Esophagus squamous epithelium (tissue), 5 donors: ENCODE results near the gene IP6K1. TPM values are rescaled to one million over a fixed set of nuclear protein-coding genes. Genes with fewer than 3 reads are reported as not detected.
A peak's percentile ranks its signal among the peaks of the same experiment; 100 is the strongest.

Experiments used
- DNase-seq: peaks from one replicate; lab custom pipeline; 2025; lab: John Stamatoyannopoulos, UW
- H3K27ac ChIP-seq, 4 donors: fragments of 200-600 bp; sonication (generic); one replicate each; pipeline ENCODE4 v1.5.1; 2016 to 2019; ENCODE audit warnings: mild to moderate bottlenecking in 1 of 4
- H3K27me3 ChIP-seq, 4 donors: fragments of 200-600 bp; sonication (generic); 1 replicate in 3 of 4; 2 replicates in 1 of 4; pipeline versions ENCODE4 v1.5.1 to v1.6.0; 2017 to 2021; ENCODE audit warnings: antibody characterized with exemption in 1 of 4
- H3K36me3 ChIP-seq, 3 donors: fragments of 200-600 bp; sonication (generic); one replicate each; pipeline ENCODE4 v1.5.1; 2016 to 2019
- H3K4me1 ChIP-seq, 3 donors: fragments of 200-600 bp; sonication (generic); one replicate each; pipeline ENCODE4 v1.5.1; 2017 to 2019
- H3K4me3 ChIP-seq, 4 donors: fragments of 200-600 bp; sonication (generic); 1 replicate in 3 of 4; 2 replicates in 1 of 4; pipeline ENCODE4 v1.5.1; 2016 to 2019; ENCODE audit warnings: mild to moderate bottlenecking in 2 of 4, moderate library complexity in 1 of 4
- H3K9me3 ChIP-seq, 3 donors: fragments of 200-600 bp; sonication (generic); one replicate each; pipeline ENCODE4 v1.5.1; 2016 to 2019
- CTCF ChIP-seq, 6 experiments: fragments of 450-650 bp in 4 of 6; fragments of 200-600 bp in 2 of 6; sonication (generic) in 2 of 6; IDR thresholded peaks; one replicate each; pipeline ENCODE4 v1.5.1; 2016 to 2019; ENCODE audit warnings: antibody characterized with exemption in 6 of 6, mild to moderate bottlenecking in 4 of 6, moderate library complexity in 4 of 6
- POLR2A ChIP-seq, 4 donors: fragments of 450-650 bp; IDR thresholded peaks; one replicate each; pipeline ENCODE4 v1.6.1; 2017; ENCODE audit warnings: antibody characterized with exemption in 4 of 4, mild to moderate bottlenecking in 4 of 4, moderate library complexity in 3 of 4
- WGBS, 2 donors: methylation state at CpG; one replicate each; pipeline ENCODE4 v1.1.5; 2018; 5-methylcytosine and 5-hydroxymethylcytosine counted together
- intact Hi-C: fragments of 100-400 bp; cut with DNase I; formaldehyde crosslinking; loops from one replicate; pipeline ENCODE4 v1.15.0; 2022
- total RNA-seq, 4 donors: library from RNA; depleted of rRNA; stranded (reverse); fragments of >200 nt; gene quantifications; one replicate each; pipeline ENCODE4 v1.1.0, GENCODE V29; 2016
- donor health status: DM: yes; HTN: yes; CAD: no.

IP6K1 gene
- total RNA-seq, 4 donors from 2014 or later: 23.0 to 35.1 (median 28.1) TPM

- Histone ChIP-seq H3K4me1 (peaks cover 28 to 62% (median 28%) of the 10 kb centered on the region in 3 donors), H3K27ac (peak overlapping the region in 1 of 4 donors; percentile 83), H3K36me3 (peaks cover 0 to 56% (median 9%) of the 10 kb centered on the region in 3 donors), H3K9me3 (no peaks in the 10 kb centered on the region), H3K27me3 (no peaks in the 10 kb centered on the region), H3K4me3 (peak overlapping the region; percentile 30 to 75 (median 53))
- intact Hi-C loops: no loop called here
- TF ChIP-seq CTCF (IDR thresholded peaks at IDR 0.05) (no peak), POLR2A (IDR thresholded peaks at IDR 0.05) (no peak)
- WGBS, 2 donors: 9 to 32% methylated on average over 5 to 14 of the region's 33 CpGs
- DNase-seq: no peak
These were observed 67.5 kb downstream of the IP6K1 start for GRCh38 chr3:49718858-49719213.

GRCh38 chr3:49717959-49718857, 68.1 kb downstream of the IP6K1 start:
- Histone ChIP-seq H3K9me3 (no peaks in the 10 kb centered on the region), H3K27me3 (no peaks in the 10 kb centered on the region), H3K4me3 (peak overlapping the region in 3 of 4 donors; percentile 50 to 75 (median 56)), H3K27ac (peak overlapping the region in 1 of 4 donors; percentile 10), H3K36me3 (peaks cover 0 to 62% (median 9%) of the 10 kb centered on the region in 3 donors), H3K4me1 (peaks cover 27 to 59% (median 28%) of the 10 kb centered on the region in 3 donors)
- no peak for DNase-seq
- TF ChIP-seq CTCF (IDR thresholded peaks at IDR 0.05): no peak
- WGBS, 2 donors: 50 to 62% methylated on average over 12 to 29 of the region's 75 CpGs
- intact Hi-C loops: no loop called here

GRCh38 chr3:49717211-49717958, 69.0 kb downstream of the IP6K1 start:
- 85 to 100% methylated on average over 3 of the region's 14 CpGs for WGBS, 2 donors
- intact Hi-C loops: no loop called here
- no peak for TF ChIP-seq POLR2A (IDR thresholded peaks at IDR 0.05)
- no peak for TF ChIP-seq CTCF (IDR thresholded peaks at IDR 0.05)
- DNase-seq: no peak
- H3K4me1 ChIP-seq: peaks cover 19 to 51% (median 20%) of the 10 kb centered on the region in 3 donors
- peaks cover 0 to 67% (median 9%) of the 10 kb centered on the region in 3 donors for H3K36me3 ChIP-seq
- H3K4me3 ChIP-seq: no peak overlapping the region
- no peak overlapping the region for H3K27ac ChIP-seq
- no peaks in the 10 kb centered on the region for H3K27me3 ChIP-seq
- no peaks in the 10 kb centered on the region for H3K9me3 ChIP-seq

- DNase-seq: no peak
- intact Hi-C loops: no loop called here
- WGBS, 2 donors: 70 to 80% methylated on average over 1 to 2 of the region's 16 CpGs
- TF ChIP-seq POLR2A (IDR thresholded peaks at IDR 0.05) (no peak), CTCF (IDR thresholded peaks at IDR 0.05) (no peak)
- no peaks in the 10 kb centered on the region for H3K9me3 ChIP-seq
- no peak overlapping the region for H3K27ac ChIP-seq
- H3K36me3 ChIP-seq: peaks cover 0 to 65% (median 9%) of the 10 kb centered on the region in 3 donors
- H3K27me3 ChIP-seq: no peaks in the 10 kb centered on the region
- H3K4me3 ChIP-seq: no peak overlapping the region
- H3K4me1 ChIP-seq: peaks cover 15 to 44% (median 18%) of the 10 kb centered on the region in 3 donors
These were observed 69.6 kb downstream of the IP6K1 start for GRCh38 chr3:49716691-49717210.
